Measurements from ENCODE around the gene CKAP5. TPM values are rescaled to one million over a fixed set of nuclear protein-coding genes. Genes with fewer than 3 reads are reported as not detected.
"Not testable (repeated sequence)": the region's sequence is repeated elsewhere in the genome, so short reads cannot be mapped to it uniquely, and the experiment has no call there.

Gene CKAP5
- total RNA-seq, 1 donor = 99.3 TPM

GRCh38 chr11:46832511-46833214, 13.4 kb downstream of the CKAP5 start:
- H3K4me3 ChIP-seq (ENCODE audit: low read depth, low read length) = no peak overlapping the region
- TF ChIP-seq CTCF (IDR thresholded peaks at IDR 0.05; ENCODE audit: insufficient read depth, low read depth, low read length) = no peak
- no peak for DNase-seq (ENCODE audit: low read depth)

- H3K4me3 ChIP-seq (ENCODE audit: low read depth, low read length) = no peak overlapping the region
- DNase-seq (ENCODE audit: low read depth) = peak; percentile 20
- TF ChIP-seq CTCF (IDR thresholded peaks at IDR 0.05; ENCODE audit: insufficient read depth, low read depth, low read length) = no peak
Measured at GRCh38 chr11:46827995-46828394, 18.1 kb downstream of the CKAP5 start.

- peak overlapping the region; percentile 67 for H3K4me3 ChIP-seq (ENCODE audit: low read depth, low read length)
- DNase-seq (ENCODE audit: low read depth) = peak; percentile 77
- TF ChIP-seq CTCF (IDR thresholded peaks at IDR 0.05; ENCODE audit: insufficient read depth, low read depth, low read length) = no peak
Measured at GRCh38 chr11:46826310-46827044, 19.6 kb downstream of the CKAP5 start.

GRCh38 chr11:46808799-46809431, 37.2 kb downstream of the CKAP5 start:
- TF ChIP-seq CTCF (IDR thresholded peaks at IDR 0.05; ENCODE audit: insufficient read depth, low read depth, low read length) = no peak
- no peak overlapping the region for H3K4me3 ChIP-seq (ENCODE audit: low read depth, low read length)
- peak; percentile 35 for DNase-seq (ENCODE audit: low read depth)

GRCh38 chr11:46801694-46802470, 44.2 kb downstream of the CKAP5 start:
- no peak for TF ChIP-seq CTCF (IDR thresholded peaks at IDR 0.05; ENCODE audit: insufficient read depth, low read depth, low read length)
- DNase-seq (ENCODE audit: low read depth) = no peak
- H3K4me3 ChIP-seq (ENCODE audit: low read depth, low read length) = no peak overlapping the region

- no peak overlapping the region for H3K4me3 ChIP-seq (ENCODE audit: low read depth, low read length)
- TF ChIP-seq CTCF (IDR thresholded peaks at IDR 0.05; ENCODE audit: insufficient read depth, low read depth, low read length) = no peak
- peak; percentile 17 for DNase-seq (ENCODE audit: low read depth)
Measured at GRCh38 chr11:46800177-46800576, 45.9 kb downstream of the CKAP5 start.

- H3K4me3 ChIP-seq (ENCODE audit: low read depth, low read length) = not testable (repeated sequence)
Measured at GRCh38 chr11:46799725-46800124, 46.4 kb downstream of the CKAP5 start.

More at GRCh38 chr11:46799725-46800124, 46.4 kb downstream of the CKAP5 start:
- DNase-seq (ENCODE audit: low read depth) = not testable (repeated sequence)

All from fibroblast of villous mesenchyme (primary cell).